ENCODE measurements around the gene FANCC.

FANCC gene

GRCh38 chr9:95140821-95141220, 176.7 kb downstream of the FANCC start:
- no peak overlapping the region for H3K27ac ChIP-seq
- no peak for TF ChIP-seq CTCF (conservative IDR thresholded peaks at IDR 0.05)

GRCh38 chr9:95139126-95139525, 178.4 kb downstream of the FANCC start:
- peak overlapping the region; percentile 88 for H3K27ac ChIP-seq
- no peak for TF ChIP-seq CTCF (conservative IDR thresholded peaks at IDR 0.05)

GRCh38 chr9:95138474-95138873, 179.0 kb downstream of the FANCC start:
- H3K27ac ChIP-seq: peak overlapping the region; percentile 88
- TF ChIP-seq CTCF (conservative IDR thresholded peaks at IDR 0.05): peak; percentile 66

DNA sequence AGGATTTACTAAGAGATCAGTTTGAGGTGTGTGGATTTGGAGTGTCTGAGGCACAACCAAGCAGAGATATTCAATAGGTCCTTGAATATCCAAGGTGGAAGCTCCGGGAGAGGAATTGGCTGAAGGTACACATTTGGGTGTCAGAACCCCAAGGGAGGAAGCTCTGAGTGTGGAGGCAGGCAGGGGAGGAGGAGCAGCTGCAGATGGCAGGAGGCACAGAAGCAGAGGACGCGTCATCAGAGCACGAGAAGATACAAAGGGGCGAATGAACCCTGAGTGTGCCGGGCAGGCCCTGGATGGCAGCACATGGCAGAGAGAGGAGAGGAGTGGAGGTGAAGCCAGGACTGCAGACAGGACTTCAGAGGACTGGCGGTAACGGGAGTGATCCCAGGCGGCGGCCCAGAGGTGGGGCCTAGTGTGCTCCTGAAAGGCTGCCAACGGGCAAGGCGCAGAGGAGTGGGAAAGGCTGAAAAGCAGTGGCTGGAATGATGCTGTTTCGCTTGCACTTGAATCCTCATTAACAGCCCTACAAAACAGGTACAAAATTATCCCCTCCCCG, 179.8 kb downstream of the FANCC start:
- H3K27ac ChIP-seq: peak overlapping the region; percentile 88
- TF ChIP-seq CTCF (conservative IDR thresholded peaks at IDR 0.05): no peak

GRCh38 chr9:95135756-95136155, 181.8 kb downstream of the FANCC start:
- TF ChIP-seq CTCF (conservative IDR thresholded peaks at IDR 0.05): no peak
- no peak overlapping the region; the same call in 1 of the 2 replicates for H3K27ac ChIP-seq

DNA sequence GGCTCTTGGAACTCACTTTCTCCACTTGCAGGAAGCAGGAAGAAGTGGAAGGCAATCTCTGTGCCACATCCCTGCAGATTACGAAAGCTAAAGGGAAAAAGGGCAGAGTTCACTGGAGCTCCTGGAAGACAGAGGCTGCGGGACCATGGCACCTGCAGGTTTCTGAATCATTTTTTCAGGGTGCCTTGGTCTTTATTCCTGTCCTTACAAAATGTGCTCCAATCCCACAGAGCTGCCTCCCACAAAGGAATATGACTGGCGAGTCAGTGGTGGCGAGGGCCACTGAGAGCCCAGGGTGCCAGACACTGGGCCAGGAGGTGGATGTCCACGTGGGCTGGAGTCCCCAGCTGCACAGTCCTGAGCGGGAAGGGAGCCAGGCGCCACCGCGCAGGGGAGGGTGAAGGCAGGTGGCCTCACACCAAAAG, 183.0 kb downstream of the FANCC start:
- no peak for TF ChIP-seq CTCF (conservative IDR thresholded peaks at IDR 0.05)
- H3K27ac ChIP-seq: no peak overlapping the region

DNA sequence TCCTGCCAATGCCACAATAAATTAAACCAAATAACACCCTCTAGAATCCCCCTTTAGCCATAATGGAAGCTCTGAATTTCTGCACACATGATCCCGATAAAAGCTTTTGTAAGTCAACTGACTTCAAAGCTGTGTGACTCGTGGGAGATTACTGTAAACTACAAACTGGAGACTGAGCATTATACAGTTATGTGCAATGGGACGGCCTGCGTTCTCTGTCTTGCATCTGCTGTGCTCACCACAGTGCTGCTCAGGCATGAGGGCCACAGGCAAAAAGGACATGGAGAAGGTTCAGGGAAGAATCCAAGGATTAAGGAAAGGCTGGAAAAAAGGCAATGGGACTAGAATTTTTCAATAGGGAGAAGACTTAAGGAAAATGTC, 184.2 kb downstream of the FANCC start:
- TF ChIP-seq CTCF (conservative IDR thresholded peaks at IDR 0.05): no peak
- no peak overlapping the region for H3K27ac ChIP-seq
